ENCODE data around the gene ACBD7.

Gene ACBD7

GRCh38 chr10:15096661-15097010 is 8.1 kb upstream of the ACBD7 start:
- no peak for DNase-seq (ENCODE audit: low read depth)
- TF ChIP-seq, protein P1, sequence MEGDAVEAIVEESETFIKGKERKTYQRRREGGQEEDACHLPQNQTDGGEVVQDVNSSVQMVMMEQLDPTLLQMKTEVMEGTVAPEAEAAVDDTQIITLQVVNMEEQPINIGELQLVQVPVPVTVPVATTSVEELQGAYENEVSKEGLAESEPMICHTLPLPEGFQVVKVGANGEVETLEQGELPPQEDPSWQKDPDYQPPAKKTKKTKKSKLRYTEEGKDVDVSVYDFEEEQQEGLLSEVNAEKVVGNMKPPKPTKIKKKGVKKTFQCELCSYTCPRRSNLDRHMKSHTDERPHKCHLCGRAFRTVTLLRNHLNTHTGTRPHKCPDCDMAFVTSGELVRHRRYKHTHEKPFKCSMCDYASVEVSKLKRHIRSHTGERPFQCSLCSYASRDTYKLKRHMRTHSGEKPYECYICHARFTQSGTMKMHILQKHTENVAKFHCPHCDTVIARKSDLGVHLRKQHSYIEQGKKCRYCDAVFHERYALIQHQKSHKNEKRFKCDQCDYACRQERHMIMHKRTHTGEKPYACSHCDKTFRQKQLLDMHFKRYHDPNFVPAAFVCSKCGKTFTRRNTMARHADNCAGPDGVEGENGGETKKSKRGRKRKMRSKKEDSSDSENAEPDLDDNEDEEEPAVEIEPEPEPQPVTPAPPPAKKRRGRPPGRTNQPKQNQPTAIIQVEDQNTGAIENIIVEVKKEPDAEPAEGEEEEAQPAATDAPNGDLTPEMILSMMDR (IDR thresholded peaks at IDR 0.05; ENCODE audit: low read depth, low read length, missing control alignments) = no peak
- peak overlapping the region; percentile 97 for H3K4me3 ChIP-seq (ENCODE audit: low read depth, low read length)

- no peak for DNase-seq (ENCODE audit: low read depth)
- TF ChIP-seq, protein P1 (IDR thresholded peaks at IDR 0.05; ENCODE audit: low read depth, low read length, missing control alignments) = no peak
- no peak overlapping the region for H3K4me3 ChIP-seq (ENCODE audit: low read depth, low read length)
These were observed 4.4 kb upstream of the ACBD7 start for GRCh38 chr10:15092855-15093408.

DNA sequence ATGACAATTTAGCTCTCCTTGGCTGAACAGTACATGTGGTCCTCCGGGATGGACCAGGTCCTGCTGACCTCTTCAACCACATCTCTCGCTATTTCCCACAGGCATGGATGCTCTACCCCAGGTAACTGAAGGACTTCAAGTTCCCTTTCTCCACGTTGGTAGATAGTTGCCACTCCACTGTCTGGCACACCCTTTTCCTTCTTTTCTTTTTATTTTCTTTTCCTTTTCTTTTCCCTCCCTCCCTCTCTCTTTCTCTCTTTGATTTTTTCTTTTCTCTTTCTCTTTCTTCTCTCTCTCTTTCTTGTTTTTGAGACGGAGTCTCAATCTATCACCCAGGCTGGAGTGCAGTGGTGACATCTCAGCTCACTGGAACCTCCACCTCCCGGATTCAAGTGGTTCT is 2.8 kb upstream of the ACBD7 start:
- no peak for DNase-seq (ENCODE audit: low read depth)
- no peak overlapping the region for H3K4me3 ChIP-seq (ENCODE audit: low read depth, low read length)
- TF ChIP-seq, protein P1 (IDR thresholded peaks at IDR 0.05; ENCODE audit: low read depth, low read length, missing control alignments) = no peak

- no peak for DNase-seq (ENCODE audit: low read depth)
- no peak overlapping the region; the same call in 1 of the 2 replicates for H3K4me3 ChIP-seq (ENCODE audit: low read depth, low read length)
- TF ChIP-seq, protein P1 (IDR thresholded peaks at IDR 0.05; ENCODE audit: low read depth, low read length, missing control alignments) = no peak
These were observed 4.1 kb downstream of the ACBD7 start for GRCh38 chr10:15084502-15084922.

DNA sequence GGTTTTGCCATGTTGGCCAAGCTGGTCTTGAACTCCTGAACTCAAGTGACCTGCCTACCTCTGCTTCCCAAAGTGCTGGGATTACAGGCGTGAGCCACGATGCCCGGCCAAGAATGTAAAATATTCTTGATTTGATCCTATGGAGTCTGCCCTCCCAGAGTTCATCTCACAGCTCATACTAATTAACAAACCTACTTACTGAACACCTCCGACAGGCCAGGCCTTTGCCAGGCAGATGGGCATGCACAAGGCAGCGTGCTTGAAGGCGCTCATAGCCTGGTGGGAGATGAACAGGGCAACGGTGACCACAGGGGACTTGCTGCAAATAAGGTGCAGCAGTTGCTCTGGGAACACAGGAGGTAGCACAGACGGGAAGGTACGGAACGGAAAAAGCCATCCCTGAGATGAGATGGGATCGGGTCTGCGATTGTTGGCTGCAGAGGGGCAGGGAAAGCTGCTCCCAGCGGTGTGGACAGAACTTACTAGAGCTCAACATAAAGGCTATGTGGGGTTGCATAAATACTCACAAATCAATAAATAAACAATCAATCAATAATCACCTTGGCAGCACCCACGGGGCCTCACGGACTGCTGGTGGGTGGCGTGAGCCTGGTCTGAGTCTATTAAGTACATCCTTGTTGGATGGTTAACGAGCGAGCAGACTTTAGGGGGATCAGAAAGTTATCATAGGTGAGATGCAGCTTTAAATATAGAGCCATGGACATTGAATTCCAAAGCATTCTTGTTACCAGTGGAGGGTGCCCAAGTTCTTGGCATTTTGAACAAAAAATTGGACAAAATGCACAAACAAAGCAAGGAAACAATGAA is 4.7 kb downstream of the ACBD7 start:
- TF ChIP-seq, protein P1 (IDR thresholded peaks at IDR 0.05; ENCODE audit: low read depth, low read length, missing control alignments) = no peak
- no peak for DNase-seq (ENCODE audit: low read depth)
- no peak overlapping the region; the same call in 1 of the 2 replicates for H3K4me3 ChIP-seq (ENCODE audit: low read depth, low read length)

DNA sequence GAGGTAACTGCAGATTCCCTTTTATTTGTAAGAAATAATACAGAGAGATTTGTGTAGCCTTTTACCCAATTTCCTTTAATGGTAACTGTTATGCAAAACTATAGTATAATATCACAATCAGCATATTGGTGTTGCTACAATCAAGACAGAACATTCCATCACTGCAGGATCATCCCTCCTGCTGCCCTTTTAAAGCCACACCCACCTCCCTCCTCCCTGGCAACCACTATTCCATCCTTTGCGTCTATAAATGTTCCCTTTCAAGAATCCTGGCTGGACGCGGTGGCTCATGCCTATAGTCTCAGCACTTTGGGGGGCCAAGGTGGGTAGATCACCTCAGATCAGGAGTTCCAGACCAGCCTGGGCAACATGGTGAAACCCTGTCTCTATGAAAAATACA is 13.2 kb downstream of the ACBD7 start:
- TF ChIP-seq, protein P1 (IDR thresholded peaks at IDR 0.05; ENCODE audit: low read depth, low read length, missing control alignments) = no peak
- H3K4me3 ChIP-seq (ENCODE audit: low read depth, low read length) = no peak overlapping the region
- DNase-seq (ENCODE audit: low read depth) = no peak
